Left hindlimb (tissue), 1 donor: ENCODE results near the gene HEATR9.

Source experiments
- DNase-seq: peaks from one replicate; pipeline ENCODE4 v3.0.0-alpha.2; 2018

HEATR9 gene

DNA sequence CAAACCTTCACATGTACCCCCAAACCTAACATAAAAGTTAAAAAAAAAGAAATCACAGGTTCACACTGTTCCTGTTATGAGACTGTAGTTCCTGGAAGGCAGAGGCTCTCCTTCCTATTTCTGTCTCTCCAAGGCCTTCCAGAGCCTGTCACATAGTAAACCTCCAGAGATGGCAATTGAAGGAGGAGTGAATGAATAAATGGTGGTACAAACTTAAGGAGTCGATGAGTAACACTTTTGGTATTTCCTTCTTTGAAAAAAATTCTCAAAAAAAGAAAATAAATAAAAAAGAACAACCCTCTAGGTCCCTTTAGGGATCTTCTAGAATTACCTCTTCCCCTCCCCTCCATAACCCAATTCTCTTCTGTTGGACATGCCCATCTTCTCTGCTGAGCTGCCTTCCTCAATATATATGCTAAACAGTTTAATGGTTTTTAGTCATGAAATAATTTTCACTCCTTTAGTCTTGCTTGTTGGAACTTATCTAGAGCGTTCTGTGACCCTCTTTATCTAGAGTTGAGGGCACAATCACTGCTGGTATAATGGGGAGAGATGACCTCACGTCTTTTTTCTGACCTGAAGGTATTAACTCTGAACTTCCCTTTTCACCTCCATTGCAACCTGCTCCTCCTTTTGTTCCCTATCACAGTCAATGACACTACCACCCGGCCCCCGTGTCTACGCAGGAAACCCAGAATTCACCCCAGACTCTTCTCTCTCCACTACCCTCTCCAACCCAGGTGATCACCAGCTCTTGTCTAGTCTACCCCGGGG, 61.1 kb downstream of the HEATR9 start:
- no peak for DNase-seq
